PC-9 (cell line): ENCODE measurements around the gene CAPZA2. TPM values are rescaled to one million over a fixed set of nuclear protein-coding genes. Genes with fewer than 3 reads are reported as not detected.
A peak's percentile ranks its signal among the peaks of the same experiment; 100 is the strongest.

Experiments used
- BruUV-seq: library from RNA; stranded (reverse); fragments of 400-500 nt; replicated peaks from 2 replicates; lab custom pipeline; 2021; lab: Mats Ljungman, UMichigan
- CTCF ChIA-PET: fragments of 300-600 bp; sonication (Branson Sonifier 250); formaldehyde crosslinking; loops from one replicate; lab custom pipeline; 2022; ENCODE audit warnings: antibody characterized with exemption; lab: Charles Lee
- POLR2A ChIA-PET: fragments of 300-600 bp; sonication (Branson Sonifier 250); formaldehyde crosslinking; loops from one replicate; lab custom pipeline; 2022; ENCODE audit warnings: antibody characterized with exemption; ENCODE audit not compliant: unreplicated experiment; lab: Charles Lee
- DNase-seq, 2 experiments: peaks; one replicate each; pipeline versions ENCODE4 v3.0.0 to v3.0.0-alpha.2; 2015 to 2022; ENCODE audit warnings: mixed read lengths in 1 of 2
- H2AFZ ChIP-seq: fragments of 200-600 bp; sonication (generic); 2 replicates; pipeline ENCODE4 v1.8.1; 2017; ENCODE audit warnings: antibody characterized with exemption
- H3F3A ChIP-seq: fragments of 200-600 bp; sonication (generic); 2 replicates; pipeline ENCODE4 v1.8.1; 2017; ENCODE audit warnings: antibody characterized with exemption, mild to moderate bottlenecking, low read depth; ENCODE audit not compliant: insufficient read depth
- H3K27ac ChIP-seq: fragments of 200-600 bp; sonication (generic); 2 replicates; pipeline ENCODE4 v1.6.1; 2016; ENCODE audit warnings: mixed run types
- H3K27me3 ChIP-seq: fragments of 200-600 bp; sonication (generic); 2 replicates; pipeline ENCODE4 v1.6.1; 2016; ENCODE audit warnings: low read depth, mixed run types; ENCODE audit not compliant: insufficient read depth
- H3K36me3 ChIP-seq: fragments of 200-600 bp; sonication (generic); 2 replicates; pipeline ENCODE4 v1.6.1; 2016; ENCODE audit warnings: low read depth, mixed run types
- H3K4me1 ChIP-seq: fragments of 200-600 bp; sonication (generic); replicated peaks from 2 replicates; pipeline ENCODE4 v1.6.1; 2016; ENCODE audit warnings: mixed run types; ENCODE audit not compliant: insufficient read depth
- H3K4me2 ChIP-seq: fragments of 200-600 bp; sonication (generic); 2 replicates; pipeline ENCODE4 v1.6.1; 2017; ENCODE audit warnings: mixed run types
- H3K4me3 ChIP-seq: fragments of 200-600 bp; sonication (generic); 2 replicates; pipeline ENCODE4 v1.6.1; 2016; ENCODE audit warnings: mixed run types
- H3K79me2 ChIP-seq: fragments of 200-600 bp; sonication (generic); 2 replicates; pipeline ENCODE4 v1.6.1; 2017; ENCODE audit warnings: low read depth, mixed run types
- H3K9me2 ChIP-seq: fragments of 200-600 bp; sonication (generic); 2 replicates; pipeline ENCODE4 v1.8.1; 2017; ENCODE audit warnings: mild to moderate bottlenecking; ENCODE audit not compliant: insufficient read depth
- H3K9me3 ChIP-seq: fragments of 200-600 bp; sonication (generic); 2 replicates; pipeline ENCODE4 v1.8.1; 2016; ENCODE audit warnings: low read depth; ENCODE audit not compliant: insufficient read depth
- H4K20me1 ChIP-seq: fragments of 200-600 bp; sonication (generic); 2 replicates; pipeline ENCODE4 v1.8.1; 2017; ENCODE audit not compliant: insufficient read depth
- EZH2 ChIP-seq: fragments of 200-600 bp; sonication (generic); IDR thresholded peaks from 2 replicates; pipeline ENCODE4 v1.8.0; 2017; ENCODE audit warnings: antibody characterized with exemption, low read depth
- intact Hi-C: fragments of 100-400 bp; cut with micrococcal nuclease; formaldehyde crosslinking; loops from one replicate; pipeline ENCODE4 v1.10.0; 2022; ENCODE audit not compliant: unreplicated experiment
- total RNA-seq: library from RNA; stranded (reverse); gene quantifications from 2 replicates; pipeline ENCODE4 v1.2.3, GENCODE V29; 2021
- TF ChIP-seq, protein P1 (sequence below): fragments of 200-600 bp; sonication (generic); conservative IDR thresholded peaks from 2 replicates; pipeline ENCODE4 v1.6.1; 2017; ENCODE audit warnings: mixed run types, antibody characterized with exemption, mild to moderate bottlenecking, moderate library complexity

CAPZA2 gene
- total RNA-seq, 1 experiment from 2014 or later, result 171 TPM

DNA sequence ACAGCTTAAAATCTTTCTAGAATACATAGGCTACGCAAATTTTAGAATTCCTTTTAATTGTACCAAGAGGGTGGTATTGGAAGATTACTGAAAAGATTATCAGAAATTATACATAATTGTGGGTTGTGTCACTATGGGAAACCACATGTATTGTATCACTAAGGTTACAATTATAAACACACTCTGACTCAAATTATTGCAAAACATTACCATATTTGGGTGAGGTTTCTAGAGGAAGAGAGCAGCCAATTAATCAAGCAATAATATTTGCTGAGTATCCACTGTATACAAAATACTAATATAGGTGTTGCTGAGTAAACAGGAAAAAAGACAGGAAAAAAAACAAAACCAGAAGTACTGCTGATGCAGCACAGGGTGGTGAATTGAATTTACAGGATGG lies 3.1 kb upstream of the CAPZA2 start:
- H3K4me1 ChIP-seq, result peaks cover 31% of the 10 kb centered on the region
- peak in 1 of 2 experiments; percentile 96 for DNase-seq
- no peaks in the 10 kb centered on the region for H3K9me2 ChIP-seq
- POLR2A ChIA-PET, result no interaction called here
- no TSS peak for BruUV-seq
- CTCF ChIA-PET, result interaction anchor here (0.6 kb wide), 1 partner anchor 37 kb away, joined by 3 read pairs; no protein-coding TSS in a partner anchor
- no peak overlapping the region for H3K4me3 ChIP-seq
- peaks cover 12% of the 10 kb centered on the region for H4K20me1 ChIP-seq
- no peak overlapping the region for H3K27ac ChIP-seq
- no peaks in the 10 kb centered on the region for H3K27me3 ChIP-seq
- no peaks in the 10 kb centered on the region for H3F3A ChIP-seq
- intact Hi-C loops, result no loop called here
- H3K4me2 ChIP-seq, result peak overlapping the region; percentile 24
- peaks cover 15% of the 10 kb centered on the region for H3K79me2 ChIP-seq
- no peaks in the 10 kb centered on the region for H3K9me3 ChIP-seq
- TF ChIP-seq, protein P1, sequence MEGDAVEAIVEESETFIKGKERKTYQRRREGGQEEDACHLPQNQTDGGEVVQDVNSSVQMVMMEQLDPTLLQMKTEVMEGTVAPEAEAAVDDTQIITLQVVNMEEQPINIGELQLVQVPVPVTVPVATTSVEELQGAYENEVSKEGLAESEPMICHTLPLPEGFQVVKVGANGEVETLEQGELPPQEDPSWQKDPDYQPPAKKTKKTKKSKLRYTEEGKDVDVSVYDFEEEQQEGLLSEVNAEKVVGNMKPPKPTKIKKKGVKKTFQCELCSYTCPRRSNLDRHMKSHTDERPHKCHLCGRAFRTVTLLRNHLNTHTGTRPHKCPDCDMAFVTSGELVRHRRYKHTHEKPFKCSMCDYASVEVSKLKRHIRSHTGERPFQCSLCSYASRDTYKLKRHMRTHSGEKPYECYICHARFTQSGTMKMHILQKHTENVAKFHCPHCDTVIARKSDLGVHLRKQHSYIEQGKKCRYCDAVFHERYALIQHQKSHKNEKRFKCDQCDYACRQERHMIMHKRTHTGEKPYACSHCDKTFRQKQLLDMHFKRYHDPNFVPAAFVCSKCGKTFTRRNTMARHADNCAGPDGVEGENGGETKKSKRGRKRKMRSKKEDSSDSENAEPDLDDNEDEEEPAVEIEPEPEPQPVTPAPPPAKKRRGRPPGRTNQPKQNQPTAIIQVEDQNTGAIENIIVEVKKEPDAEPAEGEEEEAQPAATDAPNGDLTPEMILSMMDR, result no peak
- TF ChIP-seq EZH2, result no peak
- H2AFZ ChIP-seq, result no peak overlapping the region
- H3K36me3 ChIP-seq, result no peaks in the 10 kb centered on the region

DNA sequence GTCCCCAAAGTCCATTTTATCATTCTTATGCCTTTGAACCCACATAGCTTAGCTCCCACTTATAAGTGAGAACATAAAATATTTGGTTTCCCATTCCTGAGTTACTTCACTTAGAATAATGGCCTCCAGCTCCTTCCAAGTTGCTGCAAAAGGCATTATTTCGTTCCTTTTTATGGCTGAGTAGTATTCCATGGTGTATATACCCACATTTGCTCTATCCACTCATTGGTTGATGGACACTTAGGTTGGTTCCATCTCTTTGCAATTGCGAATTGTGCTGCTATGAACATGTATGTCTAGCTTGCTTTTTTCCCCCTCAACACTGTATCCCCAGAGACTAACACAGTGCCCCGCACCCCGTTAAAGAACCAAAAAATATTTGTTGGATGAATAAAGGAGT lies 670 bp upstream of the CAPZA2 start:
- Histone ChIP-seq H3K4me3 (peak overlapping the region; percentile 99; the same call in 1 of the 2 replicates), H4K20me1 (peaks cover 31% of the 10 kb centered on the region), H3F3A (no peaks in the 10 kb centered on the region), H3K4me2 (peak overlapping the region; percentile 69), H3K9me2 (no peaks in the 10 kb centered on the region), H3K79me2 (peaks cover 39% of the 10 kb centered on the region), H3K36me3 (no peaks in the 10 kb centered on the region), H3K9me3 (no peaks in the 10 kb centered on the region), H2AFZ (peak overlapping the region; percentile 77), H3K27ac (no peak overlapping the region), H3K27me3 (no peaks in the 10 kb centered on the region), H3K4me1 (peaks cover 37% of the 10 kb centered on the region)
- CTCF ChIA-PET, result no interaction called here
- POLR2A ChIA-PET, result interaction anchor here (0.6 to 0.7 kb wide), 4 partner anchors 47 to 644 kb away, joined by 3 to 8 read pairs (median 4); no protein-coding TSS in a partner anchor
- TF ChIP-seq EZH2, result no peak
- TF ChIP-seq, protein P1, result no peak
- intact Hi-C loops, result loop anchor here (1.0 to 2.0 kb wide), 4 partner anchors 24 to 685 kb away; partner anchors contain the start of gene MET
- BruUV-seq, result no TSS peak
- no peak for DNase-seq

DNA sequence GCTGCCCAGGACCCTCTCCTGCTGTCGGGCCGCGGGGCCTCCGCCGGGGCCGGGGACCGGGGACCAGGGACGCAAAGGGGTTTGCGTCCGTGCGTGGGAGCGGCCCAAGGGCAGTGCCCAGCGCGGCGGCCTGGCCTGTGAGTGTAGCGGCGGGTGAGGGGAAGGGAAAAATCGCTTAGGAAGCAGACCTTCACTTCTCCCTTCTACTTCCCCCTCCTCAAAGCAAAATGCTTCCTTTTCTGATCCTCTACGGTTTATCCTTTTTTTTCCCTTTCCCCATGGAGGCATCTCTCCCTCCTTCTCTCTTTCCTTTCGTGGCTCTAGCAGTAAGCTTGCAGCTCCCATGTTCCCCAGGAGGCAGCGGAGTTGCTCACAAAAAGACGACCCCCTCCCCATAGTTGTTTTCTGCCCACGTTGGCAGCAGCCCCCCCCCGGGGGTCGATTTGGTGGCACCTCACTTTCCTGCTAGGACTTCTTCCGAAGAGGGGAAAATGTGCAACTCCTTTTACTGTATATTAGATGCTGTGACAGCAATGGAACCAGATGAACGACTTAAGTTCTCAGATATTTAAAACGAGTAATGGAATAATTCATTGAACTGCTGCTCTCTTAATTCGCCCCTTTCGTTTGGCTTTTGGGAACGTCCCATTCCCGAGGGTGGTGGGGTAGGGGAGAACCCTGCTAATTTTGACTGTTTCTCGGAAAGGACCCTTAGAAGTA lies 724 bp downstream of the CAPZA2 start:
- Histone ChIP-seq H3K36me3 (no peaks in the 10 kb centered on the region), H3F3A (no peaks in the 10 kb centered on the region), H4K20me1 (peaks cover 41% of the 10 kb centered on the region), H2AFZ (peak overlapping the region; percentile 74; the same call in 1 of the 2 replicates), H3K27ac (peak overlapping the region; percentile 53; the same call in 1 of the 2 replicates), H3K4me3 (peak overlapping the region; percentile 99), H3K4me2 (peak overlapping the region; percentile 95), H3K27me3 (no peaks in the 10 kb centered on the region), H3K4me1 (peaks cover 37% of the 10 kb centered on the region), H3K9me3 (no peaks in the 10 kb centered on the region), H3K9me2 (no peaks in the 10 kb centered on the region), H3K79me2 (peaks cover 53% of the 10 kb centered on the region)
- peak in 1 of 2 experiments; percentile 23 for DNase-seq
- ChIA-PET POLR2A (no interaction called here), CTCF (interaction anchor here (0.6 kb wide), 1 partner anchor 131 kb away, joined by 4 read pairs; no protein-coding TSS in a partner anchor)
- intact Hi-C loops, result loop anchor here (1.0 to 2.0 kb wide), 4 partner anchors 26 to 686 kb away; partner anchors contain the start of gene MET
- TSS peak; percentile 40 for BruUV-seq
- TF ChIP-seq, protein P1, result no peak
- TF ChIP-seq EZH2, result no peak
